ENCODE measurements around the gene RBFOX2. TPM values are rescaled to one million over a fixed set of nuclear protein-coding genes. Genes with fewer than 3 reads are reported as not detected.

The RBFOX2 gene
- total RNA-seq, 4 donors from 2014 or later = 39.4 to 80.0 (median 52.9) TPM

DNA sequence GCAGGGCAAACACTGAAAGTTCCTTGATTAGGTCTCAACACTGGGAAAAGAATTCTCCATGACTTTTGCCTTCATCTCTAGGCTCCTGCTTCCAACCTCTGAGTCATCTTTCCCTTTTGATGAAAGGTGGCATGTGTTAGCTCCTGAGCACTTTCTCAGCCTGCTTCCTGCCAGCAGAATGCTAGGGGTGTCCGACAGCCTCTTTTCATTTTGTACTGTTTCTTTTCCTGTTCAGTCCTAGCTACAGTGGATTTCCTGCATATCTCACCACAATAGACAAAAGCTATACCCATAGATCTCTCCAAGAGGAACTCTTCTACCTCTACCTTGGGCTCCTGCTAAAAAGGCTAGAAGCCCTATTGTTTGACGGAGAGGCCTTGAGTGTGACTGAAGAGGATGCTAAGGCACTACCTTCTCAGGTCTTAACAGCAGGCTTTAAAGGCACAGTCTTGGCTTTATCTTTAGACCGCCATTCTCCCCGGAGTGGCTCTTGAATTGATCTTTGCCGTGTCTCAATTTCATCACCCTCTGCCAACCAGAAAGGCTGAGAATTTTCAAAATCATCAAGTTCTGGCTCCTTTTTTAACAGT lies 145.5 kb downstream of the RBFOX2 start:
- Histone ChIP-seq H3K27me3 (no peaks in the 10 kb centered on the region), H3K9me3 (no peaks in the 10 kb centered on the region), H3K36me3 (no peaks in the 10 kb centered on the region), H3K4me3 (no peak overlapping the region), H3K27ac (no peak overlapping the region), H3K4me1 (peaks cover 0 to 13% (median 0%) of the 10 kb centered on the region in 4 donors)
- no peak for TF ChIP-seq POLR2A (IDR thresholded peaks at IDR 0.05)
- TF ChIP-seq, protein P1, sequence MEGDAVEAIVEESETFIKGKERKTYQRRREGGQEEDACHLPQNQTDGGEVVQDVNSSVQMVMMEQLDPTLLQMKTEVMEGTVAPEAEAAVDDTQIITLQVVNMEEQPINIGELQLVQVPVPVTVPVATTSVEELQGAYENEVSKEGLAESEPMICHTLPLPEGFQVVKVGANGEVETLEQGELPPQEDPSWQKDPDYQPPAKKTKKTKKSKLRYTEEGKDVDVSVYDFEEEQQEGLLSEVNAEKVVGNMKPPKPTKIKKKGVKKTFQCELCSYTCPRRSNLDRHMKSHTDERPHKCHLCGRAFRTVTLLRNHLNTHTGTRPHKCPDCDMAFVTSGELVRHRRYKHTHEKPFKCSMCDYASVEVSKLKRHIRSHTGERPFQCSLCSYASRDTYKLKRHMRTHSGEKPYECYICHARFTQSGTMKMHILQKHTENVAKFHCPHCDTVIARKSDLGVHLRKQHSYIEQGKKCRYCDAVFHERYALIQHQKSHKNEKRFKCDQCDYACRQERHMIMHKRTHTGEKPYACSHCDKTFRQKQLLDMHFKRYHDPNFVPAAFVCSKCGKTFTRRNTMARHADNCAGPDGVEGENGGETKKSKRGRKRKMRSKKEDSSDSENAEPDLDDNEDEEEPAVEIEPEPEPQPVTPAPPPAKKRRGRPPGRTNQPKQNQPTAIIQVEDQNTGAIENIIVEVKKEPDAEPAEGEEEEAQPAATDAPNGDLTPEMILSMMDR (IDR thresholded peaks at IDR 0.05) = no peak
- no peak for DNase-seq

DNA sequence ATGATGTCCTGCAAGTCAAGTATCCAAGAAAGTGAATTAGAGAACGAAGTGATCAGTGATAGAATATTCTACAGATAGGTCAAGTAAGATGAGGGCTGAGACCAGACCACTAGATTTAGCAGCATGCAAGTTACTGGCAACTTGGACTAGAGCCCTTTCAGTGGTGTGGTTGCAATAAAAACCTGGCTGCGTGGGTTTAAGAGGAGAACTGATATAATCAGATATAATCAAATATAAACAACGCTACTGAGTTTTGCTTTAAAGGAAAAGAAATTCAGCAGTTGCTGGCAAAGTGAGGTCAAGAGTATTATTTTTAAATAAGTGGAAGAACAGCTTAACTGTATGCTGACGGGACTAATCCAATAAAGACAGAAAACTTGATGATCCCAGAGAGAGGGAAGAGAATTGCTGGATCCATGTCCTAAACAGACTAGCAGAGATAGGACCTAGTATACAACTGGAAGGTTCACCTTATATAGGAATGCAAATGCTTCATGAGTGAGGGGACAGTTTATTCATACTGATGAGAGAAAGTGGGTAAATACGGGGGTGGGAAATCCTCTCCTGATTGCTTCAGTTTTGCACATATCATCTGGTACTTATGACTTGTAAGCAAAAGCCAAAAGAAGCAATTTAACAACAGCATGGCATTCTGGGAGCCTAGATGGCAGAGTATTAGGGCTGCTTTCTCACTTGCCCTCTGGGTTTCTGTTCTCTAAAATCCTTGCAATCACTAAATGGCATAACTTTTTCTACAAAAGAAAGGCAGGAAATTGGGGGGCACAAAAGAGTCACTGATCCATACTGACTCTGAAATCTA lies 146.2 kb downstream of the RBFOX2 start:
- Histone ChIP-seq H3K9me3 (no peaks in the 10 kb centered on the region), H3K27ac (no peak overlapping the region), H3K4me3 (no peak overlapping the region), H3K36me3 (no peaks in the 10 kb centered on the region), H3K27me3 (no peaks in the 10 kb centered on the region), H3K4me1 (peaks cover 0 to 13% (median 0%) of the 10 kb centered on the region in 4 donors)
- no peak for DNase-seq
- TF ChIP-seq, protein P1 (IDR thresholded peaks at IDR 0.05) = no peak
- no peak for TF ChIP-seq POLR2A (IDR thresholded peaks at IDR 0.05)

DNA sequence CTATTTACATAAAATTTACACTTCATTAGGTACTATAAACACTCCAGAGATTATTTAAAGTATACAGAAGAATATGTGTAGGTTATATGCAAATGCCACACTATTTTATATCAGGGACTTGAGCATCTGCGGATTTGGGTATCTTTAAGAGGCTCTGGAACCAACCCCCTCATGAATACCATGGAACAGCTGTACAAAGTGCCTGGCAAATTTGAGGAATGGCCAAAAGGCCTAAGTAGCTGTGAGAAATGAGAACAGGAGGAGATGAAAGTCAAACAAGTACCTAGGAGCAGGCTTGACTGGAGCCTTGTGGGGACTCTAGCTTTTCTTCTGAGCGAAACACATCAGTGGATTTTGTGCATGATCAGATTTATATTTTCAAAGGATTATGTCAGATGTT lies 149.3 kb downstream of the RBFOX2 start:
- no peak for DNase-seq
- no peak for TF ChIP-seq POLR2A (IDR thresholded peaks at IDR 0.05)
- TF ChIP-seq, protein P1 (IDR thresholded peaks at IDR 0.05) = no peak
- Histone ChIP-seq H3K27me3 (no peaks in the 10 kb centered on the region), H3K27ac (no peak overlapping the region), H3K9me3 (peaks cover 0 to 3% (median 0%) of the 10 kb centered on the region in 4 donors), H3K36me3 (no peaks in the 10 kb centered on the region), H3K4me1 (peaks cover 0 to 13% (median 0%) of the 10 kb centered on the region in 4 donors), H3K4me3 (no peak overlapping the region)

DNA sequence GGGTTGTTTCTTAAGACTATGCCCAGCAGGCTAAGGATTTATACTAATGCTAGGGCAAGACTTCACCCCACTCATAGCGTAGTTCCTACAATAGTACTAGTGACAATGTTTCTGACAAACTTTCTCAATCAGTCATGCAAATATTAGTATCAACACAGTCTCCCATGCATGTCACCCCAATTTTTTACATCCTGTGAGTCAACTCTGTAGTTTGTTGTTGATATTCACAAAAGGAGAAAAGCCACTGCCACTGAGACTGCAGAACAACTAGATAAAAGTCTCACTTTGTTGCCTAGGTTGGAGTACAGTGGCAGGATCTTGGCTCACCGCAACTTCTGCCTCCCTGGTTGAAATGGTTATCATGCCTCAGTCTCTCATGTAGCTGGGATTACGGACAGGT lies 155.2 kb downstream of the RBFOX2 start:
- Histone ChIP-seq H3K27ac (no peak overlapping the region), H3K4me3 (no peak overlapping the region), H3K9me3 (peaks cover 0 to 3% (median 0%) of the 10 kb centered on the region in 4 donors), H3K4me1 (no peaks in the 10 kb centered on the region), H3K27me3 (no peaks in the 10 kb centered on the region), H3K36me3 (no peaks in the 10 kb centered on the region)
- no peak for DNase-seq
- no peak for TF ChIP-seq POLR2A (IDR thresholded peaks at IDR 0.05)
- TF ChIP-seq, protein P1 (IDR thresholded peaks at IDR 0.05) = no peak

DNA sequence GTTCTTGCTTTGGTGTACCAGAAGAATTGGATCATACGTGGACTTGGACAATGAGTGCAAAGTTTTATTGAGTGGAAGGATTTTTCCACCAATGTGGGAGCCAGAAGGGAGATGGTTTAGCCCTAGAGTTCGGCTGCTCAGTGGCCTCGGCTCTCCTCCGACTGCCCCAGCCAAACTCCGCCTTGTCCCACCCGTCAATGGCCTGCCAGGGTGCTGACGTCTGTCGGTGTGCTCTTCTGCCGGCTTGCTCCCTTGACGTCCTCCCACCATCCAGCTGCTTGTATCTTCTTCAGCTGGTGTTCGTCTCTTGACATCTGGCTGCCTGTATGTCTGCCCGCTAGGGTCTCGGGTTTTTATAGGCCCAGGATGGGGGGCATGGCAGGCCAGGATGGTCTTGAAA lies 156.2 kb downstream of the RBFOX2 start:
- Histone ChIP-seq H3K27me3 (no peaks in the 10 kb centered on the region), H3K4me1 (no peaks in the 10 kb centered on the region), H3K27ac (no peak overlapping the region), H3K36me3 (no peaks in the 10 kb centered on the region), H3K4me3 (no peak overlapping the region), H3K9me3 (peaks cover 0 to 3% (median 0%) of the 10 kb centered on the region in 4 donors)
- DNase-seq = no peak
- TF ChIP-seq, protein P1 (IDR thresholded peaks at IDR 0.05) = no peak
- no peak for TF ChIP-seq POLR2A (IDR thresholded peaks at IDR 0.05)

All from Peyer's patch (tissue), 4 donors.